NCI-H2196 (cell line): ENCODE measurements around the gene SOX4.

Experiments
- DNase-seq: peaks from one replicate; lab custom pipeline; 2025; ENCODE audit not compliant: unreplicated experiment; lab: John Stamatoyannopoulos, UW

SOX4 gene

GRCh38 chr6:21593927-21594415 is 420 bp downstream of the SOX4 start:
- no peak for DNase-seq

- DNase-seq, result no peak
These were observed 1.1 kb downstream of the SOX4 start for GRCh38 chr6:21594416-21595281.

GRCh38 chr6:21595285-21596144 is 2.0 kb downstream of the SOX4 start:
- DNase-seq, result no peak

DNA sequence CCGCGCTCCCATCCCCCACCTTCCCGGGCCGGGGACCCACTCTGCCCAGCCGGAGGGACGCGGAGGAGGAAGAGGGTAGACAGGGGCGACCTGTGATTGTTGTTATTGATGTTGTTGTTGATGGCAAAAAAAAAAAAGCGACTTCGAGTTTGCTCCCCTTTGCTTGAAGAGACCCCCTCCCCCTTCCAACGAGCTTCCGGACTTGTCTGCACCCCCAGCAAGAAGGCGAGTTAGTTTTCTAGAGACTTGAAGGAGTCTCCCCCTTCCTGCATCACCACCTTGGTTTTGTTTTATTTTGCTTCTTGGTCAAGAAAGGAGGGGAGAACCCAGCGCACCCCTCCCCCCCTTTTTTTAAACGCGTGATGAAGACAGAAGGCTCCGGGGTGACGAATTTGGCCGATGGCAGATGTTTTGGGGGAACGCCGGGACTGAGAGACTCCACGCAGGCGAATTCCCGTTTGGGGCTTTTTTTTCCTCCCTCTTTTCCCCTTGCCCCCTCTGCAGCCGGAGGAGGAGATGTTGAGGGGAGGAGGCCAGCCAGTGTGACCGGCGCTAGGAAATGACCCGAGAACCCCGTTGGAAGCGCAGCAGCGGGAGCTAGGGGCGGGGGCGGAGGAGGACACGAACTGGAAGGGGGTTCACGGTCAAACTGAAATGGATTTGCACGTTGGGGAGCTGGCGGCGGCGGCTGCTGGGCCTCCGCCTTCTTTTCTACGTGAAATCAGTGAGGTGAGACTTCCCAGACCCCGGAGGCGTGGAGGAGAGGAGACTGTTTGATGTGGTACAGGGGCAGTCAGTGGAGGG is 2.8 kb downstream of the SOX4 start:
- peak; percentile 46 for DNase-seq

DNA sequence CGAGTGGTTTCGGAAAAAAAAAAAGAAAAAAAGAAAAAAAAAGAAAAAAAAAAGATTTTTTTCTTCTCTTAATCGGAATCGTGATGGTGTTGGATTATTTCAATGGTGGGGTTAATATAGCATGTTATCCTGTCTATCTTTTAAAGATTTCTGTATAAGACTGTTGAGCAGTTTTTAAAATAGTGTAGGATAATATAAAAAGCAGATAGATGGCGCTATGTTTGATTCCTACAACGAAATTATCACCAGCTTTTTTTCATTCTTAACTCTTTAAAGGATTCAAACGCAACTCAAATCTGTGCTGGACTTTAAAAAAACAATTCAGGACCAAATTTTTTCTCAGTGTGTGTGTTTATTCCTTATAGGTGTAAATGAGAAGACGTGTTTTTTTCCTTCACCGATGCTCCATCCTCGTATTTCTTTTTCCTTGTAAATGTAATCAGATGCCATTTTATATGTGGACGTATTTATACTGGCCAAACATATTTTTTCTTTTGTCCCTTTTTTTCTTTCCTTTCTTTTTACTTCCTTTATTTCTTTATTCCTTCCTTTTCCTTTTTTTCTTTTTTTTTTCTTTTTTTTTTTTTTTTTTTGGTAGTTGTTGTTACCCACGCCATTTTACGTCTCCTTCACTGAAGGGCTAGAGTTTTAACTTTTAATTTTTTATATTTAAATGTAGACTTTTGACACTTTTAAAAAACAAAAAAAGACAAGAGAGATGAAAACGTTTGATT is 3.6 kb downstream of the SOX4 start:
- DNase-seq, result peak; percentile 39

- DNase-seq, result no peak
These were observed 4.5 kb downstream of the SOX4 start for GRCh38 chr6:21597801-21598673.

- no peak for DNase-seq
These were observed 5.1 kb downstream of the SOX4 start for GRCh38 chr6:21598674-21599023.

GRCh38 chr6:21599051-21599696 is 5.6 kb downstream of the SOX4 start:
- DNase-seq, result no peak

- no peak for DNase-seq
These were observed 7.9 kb downstream of the SOX4 start for GRCh38 chr6:21601339-21601923.

DNA sequence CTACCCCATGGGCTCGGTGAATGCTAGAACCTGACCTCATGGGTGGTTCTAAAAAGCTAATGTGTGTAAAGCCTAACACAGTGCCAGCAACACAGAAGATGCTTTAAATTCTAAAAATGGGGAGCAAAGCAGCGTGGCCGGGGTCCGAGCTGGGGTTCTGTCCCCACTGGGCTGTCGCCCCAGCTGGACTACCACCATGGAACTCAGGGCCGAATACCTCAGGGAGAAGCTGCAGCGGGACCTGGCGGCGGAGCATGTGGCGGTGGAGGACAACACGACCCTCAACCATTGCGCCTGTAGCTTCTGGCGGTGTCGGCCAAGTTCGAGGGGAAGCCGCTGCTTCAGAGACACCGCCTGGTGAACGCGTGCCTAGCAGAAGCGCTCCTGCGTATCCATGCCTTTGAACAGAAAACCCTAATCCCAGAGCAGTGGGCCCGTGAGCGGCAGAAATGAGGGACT is 8.4 kb downstream of the SOX4 start:
- DNase-seq, result no peak

GRCh38 chr6:21603082-21603952 is 9.8 kb downstream of the SOX4 start:
- no peak for DNase-seq

- DNase-seq, result no peak
These were observed 10.5 kb downstream of the SOX4 start for GRCh38 chr6:21604081-21604480.

DNA sequence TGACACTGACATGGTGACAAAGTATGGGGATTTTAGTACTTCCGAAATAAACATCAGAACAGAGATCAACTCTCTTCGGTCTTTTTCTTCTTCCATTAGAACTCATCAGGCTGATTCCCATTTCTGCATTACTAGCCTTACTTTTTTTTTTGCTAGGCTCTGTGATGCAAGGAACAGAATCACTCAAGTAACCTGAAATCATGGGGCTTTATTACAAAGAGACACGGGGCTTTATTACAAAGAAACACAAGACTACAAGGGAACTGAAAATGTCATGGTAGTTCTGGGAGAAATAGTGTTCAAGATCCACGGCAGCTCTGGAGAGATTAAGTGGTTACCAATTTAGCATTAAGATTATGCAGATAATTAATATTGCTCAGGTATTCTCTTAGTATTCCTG is 11.6 kb downstream of the SOX4 start:
- DNase-seq, result no peak

GRCh38 chr6:21608601-21609000 is 15.1 kb downstream of the SOX4 start:
- DNase-seq, result no peak

DNA sequence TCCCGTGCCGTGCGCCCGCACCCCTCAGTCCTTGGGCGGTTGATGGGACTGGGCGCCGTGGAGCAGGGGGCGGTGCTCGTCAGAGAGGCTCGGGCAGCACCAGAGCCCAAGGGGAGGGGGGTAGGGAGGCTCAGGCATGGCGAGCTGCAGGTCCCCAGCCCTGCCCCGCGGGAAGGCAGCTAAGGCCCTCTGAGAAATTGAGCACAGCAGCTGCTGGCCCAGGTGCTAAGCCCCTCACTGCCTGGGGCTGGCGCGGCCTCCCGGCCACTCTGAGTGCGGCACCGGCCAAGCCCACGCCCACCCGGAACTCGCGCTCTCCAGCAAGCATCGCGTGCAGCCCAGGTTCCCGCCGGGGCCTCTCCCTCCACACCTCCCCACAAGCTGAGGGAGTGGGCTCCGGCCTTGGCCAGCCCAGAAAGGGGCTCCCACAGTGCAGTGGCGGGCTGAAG is 16.4 kb downstream of the SOX4 start:
- no peak for DNase-seq

DNA sequence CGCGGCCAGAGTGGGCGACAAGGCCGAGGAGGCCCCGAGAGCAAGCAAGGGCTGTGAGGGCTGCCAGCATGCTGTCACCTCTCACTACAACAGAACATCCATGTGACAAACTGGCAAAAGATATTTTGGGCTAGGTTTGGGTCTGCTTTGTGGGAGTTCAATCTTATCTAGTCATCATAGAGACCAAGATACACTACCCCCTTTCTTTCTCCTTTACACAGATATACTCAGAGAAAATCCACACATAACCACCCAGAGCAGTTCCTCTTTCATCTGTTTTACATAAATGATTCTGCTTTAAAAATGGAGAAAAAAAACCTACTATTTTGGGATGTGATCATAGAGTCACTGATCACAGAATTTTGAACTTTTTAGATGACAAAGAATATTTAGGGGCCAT is 16.8 kb downstream of the SOX4 start:
- DNase-seq, result no peak

DNA sequence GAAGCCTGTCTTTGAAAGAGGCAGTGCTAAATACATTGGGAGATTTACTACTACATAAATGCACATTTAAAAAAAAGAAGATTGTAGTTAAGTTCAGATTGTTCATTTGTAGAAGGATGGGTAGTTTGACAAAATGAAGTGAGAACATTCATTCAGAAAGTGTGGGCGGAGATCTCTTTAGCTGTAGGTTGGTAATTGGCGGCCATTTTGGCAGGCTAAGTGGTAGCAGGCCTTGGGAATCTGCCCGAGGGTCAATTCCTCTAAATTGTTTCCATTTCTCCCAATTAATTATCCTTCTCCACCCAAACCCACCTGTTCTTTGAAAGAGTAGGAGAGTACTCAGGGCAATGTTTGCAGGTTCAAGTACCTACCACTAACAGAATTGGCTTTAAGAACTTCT is 17.9 kb downstream of the SOX4 start:
- DNase-seq, result no peak
